Right kidney (tissue), 9 donors: Measurements from ENCODE around the gene OR2T27.
"Not testable (repeated sequence)": the region's sequence is repeated elsewhere in the genome, so short reads cannot be mapped to it uniquely, and the experiment has no call there.

Source experiments
- DNase-seq: peaks from one replicate; pipeline ENCODE4 v3.0.0-alpha.2; 2016
- long read RNA-seq, 8 donors: transcript quantifications; one replicate each; lab custom pipeline, GENCODE V29; 2026

The OR2T27 gene, protein sequence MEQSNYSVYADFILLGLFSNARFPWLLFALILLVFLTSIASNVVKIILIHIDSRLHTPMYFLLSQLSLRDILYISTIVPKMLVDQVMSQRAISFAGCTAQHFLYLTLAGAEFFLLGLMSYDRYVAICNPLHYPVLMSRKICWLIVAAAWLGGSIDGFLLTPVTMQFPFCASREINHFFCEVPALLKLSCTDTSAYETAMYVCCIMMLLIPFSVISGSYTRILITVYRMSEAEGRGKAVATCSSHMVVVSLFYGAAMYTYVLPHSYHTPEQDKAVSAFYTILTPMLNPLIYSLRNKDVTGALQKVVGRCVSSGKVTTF
- long read RNA-seq, donor 1, result 0 reads
- long read RNA-seq, donor 2, result 0 reads
- long read RNA-seq, donor 3, result 0 reads
- long read RNA-seq, donor 4, result 0 reads
- long read RNA-seq, donor 5, result 0 reads
- long read RNA-seq, donor 6, result 0 reads
- long read RNA-seq, donor 7, result 0 reads
- long read RNA-seq, donor 8, result 0 reads

DNA sequence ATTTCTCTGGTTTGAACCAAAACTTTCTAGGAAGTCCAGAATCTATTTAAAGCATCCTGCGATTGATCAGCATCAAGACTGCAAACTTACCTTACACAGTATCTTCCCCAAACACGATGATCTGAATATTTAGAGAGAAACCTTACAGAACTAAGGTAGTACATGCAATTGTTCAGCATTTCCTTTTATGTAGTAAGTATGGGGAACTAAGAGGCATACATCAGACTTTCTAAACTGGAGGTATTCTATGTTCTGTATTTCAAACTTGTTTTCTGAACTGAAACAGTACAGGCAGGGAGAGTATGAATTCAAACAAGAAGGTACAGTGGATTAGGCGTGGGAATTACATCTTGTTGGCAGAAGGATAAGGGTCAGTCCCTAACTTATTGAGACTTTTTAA is at the start of gene OR2T27:
OR2T27 (minus strand) TSS at position 175 of the 400 bp plus-strand sequence. CDS start 4,644 bp downstream, outside the sequence.
- DNase-seq, result not testable (repeated sequence)

DNA sequence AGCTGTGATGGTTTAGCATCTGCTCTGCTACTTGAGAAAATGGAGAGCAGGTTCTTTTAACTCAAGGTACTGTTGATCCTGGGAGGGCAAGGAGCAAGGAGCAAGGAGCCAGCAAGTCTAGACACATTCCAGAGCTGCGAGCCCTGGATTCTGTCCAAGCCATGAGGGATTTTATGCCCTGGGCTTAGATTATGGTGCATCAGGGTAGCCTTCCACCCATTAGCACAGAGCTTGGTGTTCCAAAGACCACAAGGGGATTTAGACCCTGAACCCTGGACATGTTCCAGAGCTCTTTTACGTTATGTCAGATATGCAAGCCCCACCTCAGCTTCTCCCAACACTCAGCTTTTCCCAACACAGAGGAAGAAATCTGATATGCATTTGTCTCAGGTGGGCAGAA is 49.3 kb upstream of the OR2T27 start:
- DNase-seq, result no peak

DNA sequence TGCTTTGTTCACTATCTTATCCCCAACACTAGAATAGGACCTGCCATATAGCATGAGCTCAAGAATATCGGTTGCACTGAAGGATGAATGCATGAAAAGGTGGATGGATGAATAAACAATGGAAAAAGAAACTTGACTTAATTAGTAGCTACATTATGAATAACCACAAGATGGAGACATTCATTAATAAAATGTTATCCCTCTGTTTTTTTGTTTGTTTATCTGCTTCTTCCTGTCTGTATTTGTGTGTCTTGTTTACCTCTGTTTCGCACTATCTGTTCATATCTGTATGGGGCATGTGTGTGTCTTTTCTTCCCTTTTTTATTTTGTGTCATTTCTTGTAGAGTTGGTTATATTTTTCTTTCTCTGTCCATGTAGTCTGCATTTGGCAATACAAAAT is 48.3 kb upstream of the OR2T27 start:
- DNase-seq, result no peak

DNA sequence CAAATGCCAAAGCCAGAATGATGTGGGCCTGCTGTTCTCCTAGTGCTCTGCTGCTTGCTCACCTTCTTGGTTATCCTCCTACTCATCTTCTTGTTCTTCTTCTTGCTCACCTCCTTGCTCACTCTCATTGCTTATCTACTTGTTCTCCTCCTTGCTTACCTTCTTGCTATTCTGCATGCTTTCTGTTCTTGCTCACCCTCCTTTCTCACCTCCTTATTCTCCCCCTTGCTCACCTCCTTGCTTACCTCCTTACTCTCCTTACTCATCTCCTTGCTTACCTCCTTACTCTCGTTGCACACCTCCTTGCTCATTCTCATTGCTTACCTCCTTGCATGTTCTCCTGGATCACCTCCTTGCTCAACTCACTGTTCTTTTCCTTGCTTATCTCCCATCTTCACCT is 47.4 kb upstream of the OR2T27 start, which contains the start of gene OR14I1:
OR14I1 (minus strand) TSS at position 53 of the 400 bp plus-strand sequence.
- DNase-seq, result no peak

DNA sequence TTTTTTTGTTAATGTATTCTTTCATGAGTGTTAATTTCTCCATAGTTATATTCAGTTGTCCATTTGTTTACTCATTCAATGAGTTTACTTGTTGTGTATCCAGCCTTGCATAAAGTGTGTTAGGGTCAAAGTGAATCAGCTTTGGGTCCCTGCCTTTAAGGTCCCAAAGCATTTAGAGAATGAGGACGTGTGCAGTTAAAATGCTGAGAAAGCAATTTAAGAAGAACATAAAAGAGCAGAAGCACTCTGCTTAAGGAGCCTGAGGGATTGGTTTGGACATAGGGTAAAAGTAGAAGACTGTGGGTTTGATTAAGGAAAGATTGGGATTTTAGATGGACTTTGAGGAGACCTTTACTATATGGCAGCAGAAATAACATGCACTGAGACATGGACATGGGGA is 43.8 kb upstream of the OR2T27 start:
- no peak for DNase-seq

DNA sequence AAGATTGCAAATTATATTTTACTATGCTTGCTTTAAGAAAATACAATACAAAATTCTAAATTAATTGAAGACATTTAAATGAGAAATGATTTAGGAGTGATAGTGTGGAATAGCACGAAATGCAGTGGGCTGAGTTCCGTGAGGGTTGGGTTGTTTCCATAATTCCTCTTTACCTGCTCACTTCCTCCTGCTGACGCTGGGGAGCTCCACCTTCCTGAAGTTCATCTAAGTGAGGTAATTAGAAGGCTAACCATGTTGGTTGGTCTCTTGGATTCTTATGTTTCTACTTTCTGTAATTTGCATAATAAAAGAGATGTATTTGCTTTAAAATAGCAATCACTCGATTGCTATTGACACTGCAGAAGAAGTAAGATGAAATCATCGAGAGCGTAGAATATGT is 42.6 kb upstream of the OR2T27 start:
- no peak for DNase-seq

DNA sequence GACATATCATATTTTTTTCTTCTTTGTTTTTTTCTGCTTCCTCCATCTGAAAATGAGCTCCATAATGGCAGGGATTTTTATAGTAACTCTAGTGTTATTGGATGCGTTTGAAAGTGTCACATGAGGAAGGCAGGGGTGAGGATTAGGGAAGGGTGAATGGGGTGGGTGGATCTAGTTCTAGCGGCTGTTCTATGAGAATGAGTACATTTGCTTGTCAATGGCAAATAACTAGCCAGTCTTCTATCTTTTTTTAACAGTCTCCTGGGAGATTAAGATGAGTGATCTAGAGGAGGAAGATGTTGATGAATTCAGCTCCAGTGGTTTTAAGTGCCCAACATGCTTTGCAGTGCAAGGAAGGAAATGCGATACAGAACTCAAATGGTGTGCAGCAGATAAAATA is 41.4 kb upstream of the OR2T27 start:
- DNase-seq, result no peak

DNA sequence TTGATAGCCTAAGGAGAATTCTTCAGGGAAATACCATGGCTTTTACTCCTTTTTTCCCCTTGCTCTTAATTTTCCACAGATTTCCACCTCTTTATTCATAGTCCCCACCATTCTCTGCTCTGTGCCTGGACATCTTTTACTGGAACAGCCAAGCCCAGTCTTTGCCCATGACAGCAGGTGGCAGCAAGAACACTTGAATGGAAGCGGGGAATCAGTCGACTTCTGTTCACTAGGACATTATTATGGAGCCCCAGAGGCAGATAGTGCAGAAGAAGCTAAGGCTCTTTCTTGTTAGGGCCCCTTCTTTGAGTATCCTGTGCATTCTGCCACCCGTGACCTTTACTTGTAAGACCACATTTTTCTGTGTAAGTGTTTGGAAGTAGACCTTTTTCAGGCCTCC is 40.9 kb upstream of the OR2T27 start:
- no peak for DNase-seq

DNA sequence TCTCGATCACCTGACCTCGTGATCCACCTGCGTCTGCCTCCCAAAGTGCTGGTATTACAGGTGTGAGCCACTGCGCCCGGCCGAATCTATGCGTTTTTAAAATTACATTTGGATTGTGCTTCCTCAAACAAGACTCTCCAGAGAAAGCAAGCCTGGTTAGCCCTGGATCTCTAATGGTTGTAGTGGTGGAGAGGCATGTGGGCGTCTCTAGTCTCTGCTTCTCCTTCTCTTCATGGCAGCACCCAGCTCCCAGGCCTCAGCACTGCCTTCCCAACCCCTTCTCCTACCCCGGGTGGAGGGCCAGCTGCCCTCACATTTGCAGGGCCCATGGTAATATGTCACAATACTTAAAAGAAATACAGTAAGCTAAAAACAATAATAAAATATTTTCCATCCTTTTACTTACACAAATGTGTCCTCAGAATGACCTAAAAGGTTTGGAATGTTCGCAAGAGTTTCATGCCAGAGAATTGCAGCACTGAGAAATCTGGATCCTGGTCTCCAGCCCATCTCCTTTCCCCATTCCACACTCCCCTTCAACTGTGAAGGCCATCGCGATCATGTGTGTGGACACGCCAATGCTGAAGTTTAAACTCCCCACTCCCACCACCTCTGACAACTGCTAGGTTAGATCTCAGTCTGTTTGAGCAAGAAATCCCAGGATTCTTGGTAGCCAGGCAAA is 40.3 kb upstream of the OR2T27 start:
- no peak for DNase-seq

DNA sequence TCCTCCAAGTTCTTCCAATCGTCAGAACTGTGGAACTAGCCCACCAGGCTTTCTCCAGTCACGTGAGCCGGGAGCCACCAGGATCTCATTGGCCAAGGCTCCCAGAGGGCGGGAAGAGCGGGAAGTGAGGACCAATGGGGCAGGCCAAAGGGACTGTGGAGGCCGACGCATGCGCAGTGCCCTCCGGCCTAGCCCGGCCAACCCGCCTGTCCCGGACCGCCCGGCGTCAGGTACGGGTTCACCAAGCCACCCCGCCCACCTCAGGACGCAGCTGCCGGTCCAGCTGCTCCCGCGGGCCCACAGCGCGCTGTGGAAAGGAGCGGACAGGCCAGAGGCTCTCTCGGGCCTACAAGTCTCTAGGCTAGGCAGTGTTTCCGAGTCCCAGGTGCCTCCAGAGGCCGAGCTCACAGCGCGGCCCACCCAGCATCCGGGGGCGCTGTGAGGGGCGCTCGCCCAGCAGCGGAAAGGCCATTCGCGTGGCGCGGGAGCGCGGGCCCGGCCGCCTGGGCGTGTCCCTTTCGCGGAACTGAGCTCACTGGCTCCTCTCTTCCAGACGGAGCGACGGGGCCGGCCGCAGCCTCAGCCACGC is 36.3 kb upstream of the OR2T27 start:
- DNase-seq, result no peak

DNA sequence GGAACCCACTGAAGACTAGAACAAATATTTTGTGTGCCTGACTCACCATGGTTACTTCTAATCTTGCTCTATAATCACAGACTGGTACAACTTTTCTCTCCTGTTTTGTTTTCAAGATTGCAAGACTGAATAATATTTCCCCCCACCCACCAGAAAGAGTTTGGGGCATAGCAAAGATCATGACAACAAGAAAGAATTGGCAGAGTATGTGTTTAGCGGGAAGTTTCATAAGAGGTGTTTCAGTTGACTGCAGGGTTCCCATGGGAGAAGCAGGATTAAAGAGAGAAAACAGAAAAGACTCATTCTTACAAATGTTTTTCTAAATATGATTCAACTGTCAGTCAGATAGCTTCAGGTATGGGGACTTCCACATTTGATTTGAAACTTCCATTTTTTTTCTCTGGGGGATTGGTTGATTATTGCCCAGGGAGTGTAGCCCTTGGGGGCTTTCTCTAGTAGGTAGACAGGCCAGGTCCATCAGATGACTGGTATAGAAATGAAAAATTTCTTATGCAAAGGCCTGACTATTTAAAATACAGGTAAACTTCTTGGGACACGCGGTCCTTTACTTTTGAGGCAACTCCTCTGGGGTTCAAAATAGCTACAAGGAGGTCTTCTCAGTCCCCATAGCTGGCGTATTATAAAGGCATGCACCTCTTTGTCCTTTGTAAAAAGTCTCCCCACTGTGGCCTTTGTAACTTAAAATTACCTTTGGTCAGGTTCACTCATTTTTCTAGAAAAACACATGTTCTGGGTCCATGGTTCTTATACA is 33.4 kb upstream of the OR2T27 start:
- DNase-seq, result no peak

DNA sequence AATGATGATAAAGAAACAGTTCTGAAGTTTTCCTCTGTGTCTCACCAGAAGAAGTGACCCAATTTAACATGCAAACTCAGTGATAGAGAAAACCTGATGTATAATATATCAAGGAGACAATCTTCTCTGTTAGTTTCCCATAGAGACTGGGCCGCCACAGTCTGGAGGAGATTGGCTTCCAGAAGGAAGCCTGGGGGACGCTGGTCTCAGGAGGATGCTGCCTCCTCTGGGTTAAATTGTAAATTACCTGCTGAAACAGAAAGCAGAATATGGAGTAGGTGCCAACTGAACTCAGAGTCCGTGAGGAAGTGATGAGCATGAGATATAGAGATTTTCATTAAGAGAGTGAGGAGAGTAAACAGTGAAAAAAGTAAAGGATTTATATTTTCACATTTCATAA is 31.5 kb upstream of the OR2T27 start:
- no peak for DNase-seq

DNA sequence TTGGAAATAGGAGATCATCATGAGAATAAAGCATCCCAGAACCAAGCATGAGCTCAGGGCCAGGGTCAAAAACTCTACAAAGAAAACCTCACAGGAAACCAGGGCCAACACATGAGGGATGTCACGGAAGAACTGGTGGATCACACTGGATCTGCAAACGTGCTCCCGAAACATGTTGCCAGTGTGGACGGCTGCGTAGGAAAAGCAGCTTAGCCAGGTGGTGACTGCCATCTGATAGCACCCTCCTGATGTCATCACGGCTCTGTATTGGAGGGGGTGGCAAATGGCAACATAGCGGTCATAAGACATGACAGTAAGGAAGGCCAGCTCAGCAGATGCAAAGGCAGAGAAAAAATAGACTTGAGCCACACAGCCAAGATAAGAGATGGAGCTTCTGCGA is 26.3 kb upstream of the OR2T27 start:
- no peak for DNase-seq

DNA sequence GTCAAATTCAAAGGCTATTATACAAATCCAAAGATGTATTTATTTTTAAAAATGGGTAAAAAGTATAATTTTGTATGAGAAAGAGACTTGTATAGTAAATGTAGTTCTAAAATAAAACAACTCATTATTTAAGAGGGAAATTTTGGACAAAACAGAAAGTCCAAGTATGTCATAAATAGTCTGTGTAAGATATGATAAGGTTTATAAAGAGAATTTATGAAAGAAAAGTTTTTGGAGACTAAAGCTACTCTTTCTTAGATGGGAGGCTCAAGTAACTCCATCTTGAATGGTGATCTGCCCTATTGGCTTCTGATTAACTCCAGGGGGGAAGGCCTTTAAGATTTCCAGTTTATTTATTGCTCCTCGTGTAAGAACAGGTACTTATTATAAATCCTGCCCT is 14.7 kb upstream of the OR2T27 start:
- no peak for DNase-seq

DNA sequence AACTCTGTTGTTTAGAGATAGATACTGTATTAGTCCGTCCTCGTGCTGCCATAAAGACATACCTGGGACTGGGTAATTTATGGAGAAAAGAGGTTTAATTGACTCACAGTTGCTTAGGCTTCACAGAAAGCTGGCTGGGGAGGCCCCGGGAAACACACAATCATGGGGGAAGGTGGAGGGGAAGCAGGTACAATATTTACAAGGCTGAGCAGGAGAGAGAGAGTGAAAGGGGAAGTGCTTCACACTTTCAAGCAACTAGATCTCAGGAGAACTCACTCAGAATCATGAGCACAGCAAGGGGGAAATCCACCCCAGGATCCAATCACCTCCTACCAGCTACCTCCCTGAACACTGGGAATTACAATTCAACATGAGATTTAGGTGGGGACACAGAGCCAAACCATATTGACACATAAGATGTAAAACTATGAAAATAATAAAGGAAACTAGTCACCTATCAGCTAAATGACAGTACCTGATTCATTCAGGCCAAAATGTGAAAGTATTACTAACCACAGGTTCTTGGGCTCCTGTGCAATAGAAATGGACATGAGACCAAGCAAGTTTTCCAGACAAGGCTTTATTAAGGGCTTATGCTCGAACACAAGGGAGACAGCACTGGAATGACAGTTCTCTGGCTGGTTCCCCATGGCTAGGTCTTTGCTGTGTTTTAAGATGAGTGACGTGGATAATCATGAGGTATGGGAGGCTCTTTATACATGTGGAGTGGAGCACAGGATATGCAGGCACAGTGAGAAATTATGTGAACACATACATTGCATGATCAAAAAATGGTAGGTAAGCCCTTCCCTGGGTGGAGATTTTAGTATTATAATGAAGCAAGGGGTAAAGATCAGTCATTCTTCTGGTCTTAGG is 8.4 kb upstream of the OR2T27 start:
- DNase-seq, result not testable (repeated sequence)

DNA sequence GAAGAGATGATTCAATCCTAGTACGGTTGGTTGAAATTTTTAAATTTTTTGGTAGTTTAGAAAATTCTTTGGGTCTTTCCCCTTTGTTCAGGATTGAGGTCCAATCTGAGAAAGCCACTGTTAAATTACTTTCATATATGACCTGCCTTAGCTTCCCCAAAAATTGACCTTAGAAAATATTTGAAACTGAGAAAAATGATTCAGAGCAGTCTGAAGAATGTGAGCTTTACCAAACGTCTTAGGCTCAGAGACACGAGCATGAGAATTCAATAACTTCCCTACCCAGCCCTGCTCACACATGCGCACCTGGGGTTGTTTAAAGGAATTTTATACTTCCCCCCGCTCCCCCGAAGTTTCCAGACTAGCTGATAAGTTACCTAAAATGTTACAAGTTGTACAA is 1.5 kb upstream of the OR2T27 start:
- not testable (repeated sequence) for DNase-seq

DNA sequence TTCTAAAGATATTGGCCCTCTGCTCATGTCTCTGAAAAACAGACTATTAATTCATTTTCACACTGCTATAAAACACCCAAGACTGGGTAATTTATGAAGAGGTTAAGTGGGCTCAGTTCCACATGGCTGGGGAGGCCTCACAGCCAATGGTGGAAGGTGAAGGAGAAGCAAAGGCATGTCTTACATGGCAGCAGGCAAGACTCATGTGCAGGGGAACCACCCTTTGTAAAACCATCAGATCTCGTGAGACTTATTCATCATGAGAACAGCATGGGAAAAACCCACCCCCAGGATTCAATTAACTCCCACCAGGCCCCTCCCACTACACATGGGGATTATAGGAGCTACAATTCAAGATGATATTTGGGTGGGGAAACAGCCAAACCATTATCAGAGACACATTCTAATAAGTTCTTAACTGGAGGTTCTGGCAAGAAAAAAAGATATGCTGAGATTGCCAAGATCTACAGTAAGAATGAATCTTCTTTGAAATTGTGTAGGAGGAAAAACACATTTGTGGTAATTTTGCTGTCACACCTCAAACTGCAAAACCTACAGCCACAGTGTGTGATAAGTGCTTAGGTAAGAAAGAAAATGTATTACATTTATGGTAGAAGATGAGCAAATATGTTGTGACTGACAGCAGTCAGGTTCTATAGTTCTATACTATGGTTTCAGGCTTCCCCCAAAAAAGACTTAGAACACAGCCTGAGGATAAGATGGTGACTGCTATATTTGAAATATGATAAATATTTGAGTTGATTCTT is 6.4 kb downstream of the OR2T27 start:
- DNase-seq, result not testable (repeated sequence)

DNA sequence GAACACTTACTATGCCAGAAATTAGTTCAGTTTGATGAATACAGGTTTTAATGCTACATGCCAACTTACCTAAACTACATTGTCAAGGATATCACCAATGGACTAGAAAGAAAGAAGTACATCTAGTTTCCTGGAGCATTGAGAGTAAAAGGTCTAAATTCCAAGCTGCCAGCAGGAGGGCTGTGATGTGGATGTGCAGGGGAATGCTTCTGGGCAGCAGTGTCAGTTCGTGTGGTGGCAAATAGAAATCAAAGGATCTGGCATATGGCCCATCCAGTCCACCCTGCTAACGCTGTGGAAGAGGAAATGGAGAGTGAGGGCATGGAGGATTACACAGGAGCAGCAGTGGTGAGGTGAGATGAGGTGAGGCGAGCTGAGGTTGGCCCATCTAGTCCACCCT is 10.2 kb downstream of the OR2T27 start, which contains the start of gene OR2T35:
OR2T35 (minus strand) TSS at position 101 of the 400 bp plus-strand sequence. CDS start 6,020 bp downstream, outside the sequence.
- DNase-seq, result not testable (repeated sequence)

DNA sequence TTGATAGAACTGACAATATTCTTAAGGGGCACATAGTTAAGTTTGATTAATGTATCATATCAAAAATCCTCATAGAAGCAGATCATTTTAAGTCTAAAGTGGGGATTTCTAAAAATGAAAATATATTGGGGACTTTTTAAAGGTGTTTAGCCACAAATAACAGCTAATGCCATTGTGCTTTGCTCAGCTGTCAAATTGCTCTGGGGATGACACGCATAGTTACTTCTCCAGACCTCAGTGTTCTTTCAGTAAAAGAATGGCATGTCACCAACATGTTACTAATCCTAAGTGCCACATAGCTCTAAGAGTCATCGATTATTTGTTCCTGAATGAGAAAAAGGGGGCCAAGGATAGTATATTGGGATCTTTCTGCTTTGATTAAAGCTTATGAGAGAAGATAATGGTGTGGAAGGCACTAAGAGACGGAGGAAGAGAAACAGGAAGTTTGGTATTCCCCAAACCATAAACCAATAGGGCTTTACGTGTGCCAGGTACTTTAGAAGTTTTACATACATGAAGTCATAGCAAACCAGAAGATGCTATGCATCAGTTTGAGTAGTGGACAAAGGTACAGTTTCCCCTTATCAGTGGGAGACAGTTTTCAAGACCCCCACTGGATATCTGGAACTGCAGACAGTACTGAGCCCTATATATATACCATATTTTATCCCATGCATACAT is 12.2 kb downstream of the OR2T27 start:
- not testable (repeated sequence) for DNase-seq

DNA sequence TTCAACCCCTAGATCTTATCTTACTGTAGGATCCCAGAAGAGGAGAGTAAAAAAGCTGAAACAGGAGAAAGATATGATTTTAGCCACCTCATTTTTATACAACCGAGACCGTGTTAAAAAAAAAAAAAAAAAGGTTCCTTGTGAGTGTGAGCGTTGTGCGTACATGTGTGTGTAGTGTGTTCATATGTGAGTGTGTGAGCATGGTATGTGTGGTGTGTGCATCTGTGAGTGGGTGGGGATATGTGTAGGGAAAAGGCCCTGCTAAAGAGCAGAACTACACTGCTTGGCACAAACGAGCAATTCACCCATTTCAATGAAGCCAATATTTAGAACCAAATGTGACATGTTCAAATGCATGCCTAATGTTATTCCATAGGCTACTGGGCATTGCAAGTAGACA is 13.7 kb downstream of the OR2T27 start:
- not testable (repeated sequence) for DNase-seq
